HepG2 (cell line): ENCODE measurements around the gene DNAJA3. TPM values are rescaled to one million over a fixed set of nuclear protein-coding genes. Genes with fewer than 3 reads are reported as not detected.

Source experiments
- CREB1 ChIP-seq, 2 experiments: fragments of 450-650 bp in 1 of 2; IDR thresholded peaks; 2 replicates each; pipeline ENCODE4 v1.6.1; 2016 to 2017; ENCODE audit warnings: control low read depth in 1 of 2, mild to moderate bottlenecking in 1 of 2, missing compliant biosample characterization in 1 of 2, missing genetic modification characterization in 1 of 2
- ERF ChIP-seq: IDR thresholded peaks from 2 replicates; pipeline ENCODE4 v1.6.1; 2018; ENCODE audit warnings: missing biosample characterization, missing genetic modification reagents
- IRF9 ChIP-seq: sonication (generic); formaldehyde crosslinking; IDR thresholded peaks from 2 replicates; pipeline ENCODE4 v1.8.0; 2022; ENCODE audit warnings: missing genetic modification reagents, mild to moderate bottlenecking, borderline replicate concordance
- NR2F1 ChIP-seq, 2 experiments: fragments of 450-650 bp in 1 of 2; formaldehyde crosslinking in 1 of 2; IDR thresholded peaks; 2 replicates each; pipeline versions ENCODE4 v1.5.0 to v1.6.1; 2016 to 2020; ENCODE audit warnings: mild to moderate bottlenecking in 1 of 2, missing compliant biosample characterization in 1 of 2, missing genetic modification reagents in 1 of 2, moderate library complexity in 1 of 2
- PBX3 ChIP-seq: sonication (generic); formaldehyde crosslinking; IDR thresholded peaks from 2 replicates; pipeline ENCODE4 v1.8.1; 2023; ENCODE audit warnings: missing genetic modification reagents, inconsistent platforms, borderline replicate concordance
- PPARG ChIP-seq: conservative IDR thresholded peaks from 2 replicates; pipeline ENCODE4 v1.6.1; 2016; ENCODE audit warnings: missing biosample characterization, missing genetic modification reagents
- REPIN1 ChIP-seq: sonication (generic); formaldehyde crosslinking; IDR thresholded peaks from 2 replicates; pipeline ENCODE4 v1.8.0; 2022; ENCODE audit warnings: missing genetic modification reagents, low read depth, mild to moderate bottlenecking, borderline replicate concordance
- RNF2 ChIP-seq: fragments of 450-650 bp; conservative IDR thresholded peaks from 2 replicates; pipeline ENCODE4 v1.6.1; 2016; ENCODE audit warnings: low read depth
- SMYD3 ChIP-seq: sonication (generic); formaldehyde crosslinking; IDR thresholded peaks from 2 replicates; pipeline ENCODE4 v1.8.1; 2023; ENCODE audit warnings: mild to moderate bottlenecking, missing genetic modification reagents
- U2AF2 ChIP-seq: fragments of 200-400 bp; formaldehyde crosslinking; IDR thresholded peaks from 2 replicates; pipeline ENCODE4 v1.6.1; 2017; ENCODE audit warnings: low read depth, mild to moderate bottlenecking, low read length
- ZIK1 ChIP-seq: sonication (generic); formaldehyde crosslinking; IDR thresholded peaks from 2 replicates; pipeline ENCODE4 v1.5.0; 2020; ENCODE audit warnings: mild to moderate bottlenecking, low read depth, missing genetic modification reagents, borderline replicate concordance
- ZNF20 ChIP-seq: sonication (generic); formaldehyde crosslinking; IDR thresholded peaks from 2 replicates; pipeline ENCODE4 v1.4.0; 2020; ENCODE audit warnings: mild to moderate bottlenecking, moderate library complexity, missing genetic modification reagents
- ZNF343 ChIP-seq: sonication (generic); formaldehyde crosslinking; IDR thresholded peaks from 2 replicates; pipeline ENCODE4 v1.4.0; 2020; ENCODE audit warnings: mild to moderate bottlenecking, missing genetic modification reagents
- ZNF354B ChIP-seq: sonication (generic); formaldehyde crosslinking; IDR thresholded peaks from 2 replicates; pipeline ENCODE4 v1.8.0; 2022; ENCODE audit warnings: mild to moderate bottlenecking, missing genetic modification reagents
- ZNF530 ChIP-seq: sonication (generic); formaldehyde crosslinking; IDR thresholded peaks from 2 replicates; pipeline ENCODE4 v1.5.0; 2020; ENCODE audit warnings: low read depth, mild to moderate bottlenecking, missing genetic modification reagents
- ZSCAN25 ChIP-seq: sonication (generic); formaldehyde crosslinking; IDR thresholded peaks from 2 replicates; pipeline ENCODE4 v1.8.0; 2022; ENCODE audit warnings: mild to moderate bottlenecking, missing genetic modification reagents
- polyA plus RNA-seq, 8 experiments: library from polyadenylated mRNA; depleted of rRNA in 3 of 8; stranded (reverse) in 7 of 8; unstranded in 1 of 8; fragments of >200 nt; fragmentation: Illumina TruSeq in 4 of 8; extraction: Trizol in 4 of 8; gene quantifications; 2 replicates each; pipeline versions ENCODE4 v1.2.1 to v1.2.3, GENCODE V29; 2011 to 2016; ENCODE audit warnings: low read depth in 4 of 8, missing spikeins in 1 of 8, mixed read lengths in 1 of 8; ENCODE audit not compliant: insufficient read depth in 1 of 8
- total RNA-seq, 5 experiments: library from RNA; depleted of rRNA; stranded (reverse); fragments of >200 nt; fragmentation: Illumina TruSeq; extraction: Trizol; gene quantifications; 2 replicates each; pipeline ENCODE4 v1.2.3, GENCODE V29; 2016; ENCODE audit warnings: low read depth in 1 of 5
- TF ChIP-seq, protein P1 (sequence below): sonication (generic); formaldehyde crosslinking; IDR thresholded peaks from 2 replicates; pipeline ENCODE4 v1.4.0; 2020; ENCODE audit warnings: missing genetic modification reagents
- TF ChIP-seq, protein P2 (sequence below): sonication (generic); formaldehyde crosslinking; IDR thresholded peaks from 2 replicates; pipeline ENCODE4 v1.4.0; 2020; ENCODE audit warnings: mild to moderate bottlenecking, missing genetic modification reagents
- TF ChIP-seq, protein P3 (sequence below): sonication (generic); formaldehyde crosslinking; IDR thresholded peaks from 2 replicates; pipeline ENCODE4 v1.5.1; 2020; ENCODE audit warnings: missing genetic modification reagents, mild to moderate bottlenecking, borderline replicate concordance
- TF ChIP-seq, protein P4 (sequence below): sonication (generic); formaldehyde crosslinking; IDR thresholded peaks from 2 replicates; pipeline ENCODE4 v1.8.0; 2022; ENCODE audit warnings: mild to moderate bottlenecking, missing genetic modification reagents; ENCODE audit not compliant: insufficient replicate concordance

DNAJA3 gene
- total and polyA plus RNA-seq, 2 of the 13 experiments (the other 11 are each of a cell fraction or from before 2014, with no cell fraction given): 77.0 to 83.3 TPM

- TF ChIP-seq CREB1 (IDR thresholded peaks at IDR 0.05): peak; percentile 76
- TF ChIP-seq CREB1 (CRISPR knock-in tag; IDR thresholded peaks at IDR 0.05): peak; percentile 90; the same call in 1 of the 2 replicates
- TF ChIP-seq REPIN1: peak; percentile 72; the same call in 1 of the 2 replicates
- no peak for TF ChIP-seq ERF (CRISPR knock-in tag)
- TF ChIP-seq, protein P1, sequence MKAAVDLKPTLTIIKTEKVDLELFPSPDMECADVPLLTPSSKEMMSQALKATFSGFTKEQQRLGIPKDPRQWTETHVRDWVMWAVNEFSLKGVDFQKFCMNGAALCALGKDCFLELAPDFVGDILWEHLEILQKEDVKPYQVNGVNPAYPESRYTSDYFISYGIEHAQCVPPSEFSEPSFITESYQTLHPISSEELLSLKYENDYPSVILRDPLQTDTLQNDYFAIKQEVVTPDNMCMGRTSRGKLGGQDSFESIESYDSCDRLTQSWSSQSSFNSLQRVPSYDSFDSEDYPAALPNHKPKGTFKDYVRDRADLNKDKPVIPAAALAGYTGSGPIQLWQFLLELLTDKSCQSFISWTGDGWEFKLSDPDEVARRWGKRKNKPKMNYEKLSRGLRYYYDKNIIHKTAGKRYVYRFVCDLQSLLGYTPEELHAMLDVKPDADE (CRISPR knock-in tag): no peak; the same call in 1 of the 2 replicates
- TF ChIP-seq ZNF530 (CRISPR knock-in tag): no peak
- peak; percentile 95 for TF ChIP-seq ZIK1
- no peak; the same call in 1 of the 2 replicates for TF ChIP-seq ZNF343 (CRISPR knock-in tag)
- no peak for TF ChIP-seq PPARG
- TF ChIP-seq, protein P2, sequence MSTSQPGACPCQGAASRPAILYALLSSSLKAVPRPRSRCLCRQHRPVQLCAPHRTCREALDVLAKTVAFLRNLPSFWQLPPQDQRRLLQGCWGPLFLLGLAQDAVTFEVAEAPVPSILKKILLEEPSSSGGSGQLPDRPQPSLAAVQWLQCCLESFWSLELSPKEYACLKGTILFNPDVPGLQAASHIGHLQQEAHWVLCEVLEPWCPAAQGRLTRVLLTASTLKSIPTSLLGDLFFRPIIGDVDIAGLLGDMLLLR (CRISPR knock-in tag): peak; percentile 77
- TF ChIP-seq IRF9 (CRISPR knock-in tag): peak; percentile 41; the same call in 1 of the 2 replicates
- no peak; the same call in 1 of the 2 replicates for TF ChIP-seq ZNF20 (CRISPR knock-in tag)
- TF ChIP-seq ZSCAN25 (CRISPR knock-in tag): no peak
- TF ChIP-seq, protein P3, sequence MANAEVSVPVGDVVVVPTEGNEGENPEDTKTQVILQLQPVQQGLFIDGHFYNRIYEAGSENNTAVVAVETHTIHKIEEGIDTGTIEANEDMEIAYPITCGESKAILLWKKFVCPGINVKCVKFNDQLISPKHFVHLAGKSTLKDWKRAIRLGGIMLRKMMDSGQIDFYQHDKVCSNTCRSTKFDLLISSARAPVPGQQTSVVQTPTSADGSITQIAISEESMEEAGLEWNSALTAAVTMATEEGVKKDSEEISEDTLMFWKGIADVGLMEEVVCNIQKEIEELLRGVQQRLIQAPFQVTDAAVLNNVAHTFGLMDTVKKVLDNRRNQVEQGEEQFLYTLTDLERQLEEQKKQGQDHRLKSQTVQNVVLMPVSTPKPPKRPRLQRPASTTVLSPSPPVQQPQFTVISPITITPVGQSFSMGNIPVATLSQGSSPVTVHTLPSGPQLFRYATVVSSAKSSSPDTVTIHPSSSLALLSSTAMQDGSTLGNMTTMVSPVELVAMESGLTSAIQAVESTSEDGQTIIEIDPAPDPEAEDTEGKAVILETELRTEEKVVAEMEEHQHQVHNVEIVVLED: peak; percentile 99
- no peak for TF ChIP-seq U2AF2
- no peak for TF ChIP-seq PBX3
- 0 out of 2 replicates have a peak, but pooled peaks have one; percentile 57 for TF ChIP-seq ZNF354B (CRISPR knock-in tag)
- TF ChIP-seq, protein P4, sequence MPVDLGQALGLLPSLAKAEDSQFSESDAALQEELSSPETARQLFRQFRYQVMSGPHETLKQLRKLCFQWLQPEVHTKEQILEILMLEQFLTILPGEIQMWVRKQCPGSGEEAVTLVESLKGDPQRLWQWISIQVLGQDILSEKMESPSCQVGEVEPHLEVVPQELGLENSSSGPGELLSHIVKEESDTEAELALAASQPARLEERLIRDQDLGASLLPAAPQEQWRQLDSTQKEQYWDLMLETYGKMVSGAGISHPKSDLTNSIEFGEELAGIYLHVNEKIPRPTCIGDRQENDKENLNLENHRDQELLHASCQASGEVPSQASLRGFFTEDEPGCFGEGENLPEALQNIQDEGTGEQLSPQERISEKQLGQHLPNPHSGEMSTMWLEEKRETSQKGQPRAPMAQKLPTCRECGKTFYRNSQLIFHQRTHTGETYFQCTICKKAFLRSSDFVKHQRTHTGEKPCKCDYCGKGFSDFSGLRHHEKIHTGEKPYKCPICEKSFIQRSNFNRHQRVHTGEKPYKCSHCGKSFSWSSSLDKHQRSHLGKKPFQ: peak; percentile 45
- no peak for TF ChIP-seq SMYD3 (CRISPR knock-in tag)
- no peak for TF ChIP-seq NR2F1 (CRISPR knock-in tag; IDR thresholded peaks at IDR 0.05)
- TF ChIP-seq RNF2: no peak
Measured at GRCh38 chr16:4425378-4426020, at the start of gene DNAJA3 (continued).
